Non-pigmented ciliary epithelial cell (primary cell): ENCODE data around the gene TPI1.
"Not testable (repeated sequence)": the region's sequence is repeated elsewhere in the genome, so short reads cannot be mapped to it uniquely, and the experiment has no call there.

Source experiments
- DNase-seq: peaks from one replicate; pipeline ENCODE4 v3.0.0-alpha.2; 2010; ENCODE audit warnings: low read depth

The TPI1 gene

DNA sequence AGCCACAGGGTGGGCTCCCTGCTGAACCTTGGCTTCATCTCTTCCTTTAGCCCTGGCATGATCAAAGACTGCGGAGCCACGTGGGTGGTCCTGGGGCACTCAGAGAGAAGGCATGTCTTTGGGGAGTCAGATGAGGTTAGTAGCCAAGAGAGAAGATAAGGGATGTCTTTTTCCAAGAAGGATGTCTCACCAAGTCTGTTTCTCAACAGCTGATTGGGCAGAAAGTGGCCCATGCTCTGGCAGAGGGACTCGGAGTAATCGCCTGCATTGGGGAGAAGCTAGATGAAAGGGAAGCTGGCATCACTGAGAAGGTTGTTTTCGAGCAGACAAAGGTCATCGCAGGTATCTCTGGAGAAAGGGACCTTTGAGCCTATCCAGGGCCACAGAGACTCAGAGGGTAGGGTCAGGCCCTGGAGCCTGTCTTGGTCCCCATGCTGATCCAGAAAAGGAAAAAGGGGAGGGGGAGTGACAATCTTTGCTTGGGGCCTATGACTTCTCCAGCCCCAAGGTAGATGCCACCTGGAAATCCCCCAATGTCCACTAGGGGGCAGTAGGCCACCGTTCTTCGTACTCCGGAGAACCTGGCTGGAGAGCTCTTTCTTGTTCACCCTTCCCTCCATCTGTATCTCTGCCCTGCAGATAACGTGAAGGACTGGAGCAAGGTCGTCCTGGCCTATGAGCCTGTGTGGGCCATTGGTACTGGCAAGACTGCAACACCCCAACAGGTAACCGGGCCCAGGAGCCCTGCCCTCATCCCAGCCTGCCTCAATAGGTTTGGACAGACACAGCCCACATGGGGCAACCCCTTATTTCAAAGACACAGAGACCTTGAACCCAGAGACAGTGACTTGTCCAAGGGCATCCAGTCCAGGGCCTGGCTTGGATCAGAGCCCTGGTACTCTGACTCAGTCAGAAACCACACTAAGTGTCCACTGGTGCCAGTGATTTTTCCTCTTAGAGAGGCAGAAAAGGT lies 2.0 kb downstream of the TPI1 start:
- no peak for DNase-seq

DNA sequence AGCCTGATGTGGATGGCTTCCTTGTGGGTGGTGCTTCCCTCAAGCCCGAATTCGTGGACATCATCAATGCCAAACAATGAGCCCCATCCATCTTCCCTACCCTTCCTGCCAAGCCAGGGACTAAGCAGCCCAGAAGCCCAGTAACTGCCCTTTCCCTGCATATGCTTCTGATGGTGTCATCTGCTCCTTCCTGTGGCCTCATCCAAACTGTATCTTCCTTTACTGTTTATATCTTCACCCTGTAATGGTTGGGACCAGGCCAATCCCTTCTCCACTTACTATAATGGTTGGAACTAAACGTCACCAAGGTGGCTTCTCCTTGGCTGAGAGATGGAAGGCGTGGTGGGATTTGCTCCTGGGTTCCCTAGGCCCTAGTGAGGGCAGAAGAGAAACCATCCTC lies 3.0 kb downstream of the TPI1 start:
- not testable (repeated sequence) for DNase-seq

DNA sequence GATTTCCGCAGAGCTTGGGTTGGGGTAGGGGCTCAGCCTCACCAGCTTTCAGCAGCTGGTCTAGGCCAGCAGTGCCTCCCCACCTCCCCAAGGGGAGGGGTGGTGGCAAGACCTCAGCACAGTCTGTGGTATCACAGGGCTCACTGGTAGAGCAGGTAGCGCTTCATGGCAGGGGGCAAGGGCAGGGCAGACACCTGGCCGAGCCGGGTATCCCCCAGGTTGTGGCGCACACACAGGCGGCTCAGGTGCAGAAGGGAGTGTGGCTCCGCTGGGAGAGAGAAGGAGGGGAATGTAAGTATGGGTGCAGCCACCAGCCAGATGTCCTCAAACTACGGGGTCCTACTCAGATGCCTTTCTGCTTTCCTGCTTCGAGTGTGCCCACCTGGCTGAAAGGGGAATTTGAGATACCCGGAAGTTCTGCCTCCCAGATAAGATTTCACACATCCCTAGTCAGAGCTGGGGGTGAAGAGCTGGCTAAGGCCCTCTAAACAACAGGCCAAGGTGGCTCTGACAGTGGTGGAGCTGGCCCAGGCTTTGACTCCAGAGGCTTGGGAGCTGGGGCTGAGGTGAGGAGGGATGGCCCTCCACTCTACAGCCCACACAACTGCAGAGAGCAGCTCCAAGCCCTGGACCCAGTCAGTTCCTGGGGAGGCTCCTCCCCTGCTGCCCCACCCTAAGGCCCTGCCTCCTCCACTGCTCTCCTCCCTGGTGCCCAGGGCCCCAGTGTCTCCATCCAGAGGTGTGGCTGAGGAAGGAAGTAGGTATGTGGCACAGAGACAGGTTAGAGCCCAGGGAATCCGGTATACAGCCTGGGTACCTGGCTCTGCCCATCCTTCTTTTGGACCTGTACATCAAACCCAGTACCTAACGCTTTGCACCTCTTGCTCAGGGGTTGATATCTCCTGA lies 4.0 kb downstream of the TPI1 start:
- DNase-seq: no peak

DNA sequence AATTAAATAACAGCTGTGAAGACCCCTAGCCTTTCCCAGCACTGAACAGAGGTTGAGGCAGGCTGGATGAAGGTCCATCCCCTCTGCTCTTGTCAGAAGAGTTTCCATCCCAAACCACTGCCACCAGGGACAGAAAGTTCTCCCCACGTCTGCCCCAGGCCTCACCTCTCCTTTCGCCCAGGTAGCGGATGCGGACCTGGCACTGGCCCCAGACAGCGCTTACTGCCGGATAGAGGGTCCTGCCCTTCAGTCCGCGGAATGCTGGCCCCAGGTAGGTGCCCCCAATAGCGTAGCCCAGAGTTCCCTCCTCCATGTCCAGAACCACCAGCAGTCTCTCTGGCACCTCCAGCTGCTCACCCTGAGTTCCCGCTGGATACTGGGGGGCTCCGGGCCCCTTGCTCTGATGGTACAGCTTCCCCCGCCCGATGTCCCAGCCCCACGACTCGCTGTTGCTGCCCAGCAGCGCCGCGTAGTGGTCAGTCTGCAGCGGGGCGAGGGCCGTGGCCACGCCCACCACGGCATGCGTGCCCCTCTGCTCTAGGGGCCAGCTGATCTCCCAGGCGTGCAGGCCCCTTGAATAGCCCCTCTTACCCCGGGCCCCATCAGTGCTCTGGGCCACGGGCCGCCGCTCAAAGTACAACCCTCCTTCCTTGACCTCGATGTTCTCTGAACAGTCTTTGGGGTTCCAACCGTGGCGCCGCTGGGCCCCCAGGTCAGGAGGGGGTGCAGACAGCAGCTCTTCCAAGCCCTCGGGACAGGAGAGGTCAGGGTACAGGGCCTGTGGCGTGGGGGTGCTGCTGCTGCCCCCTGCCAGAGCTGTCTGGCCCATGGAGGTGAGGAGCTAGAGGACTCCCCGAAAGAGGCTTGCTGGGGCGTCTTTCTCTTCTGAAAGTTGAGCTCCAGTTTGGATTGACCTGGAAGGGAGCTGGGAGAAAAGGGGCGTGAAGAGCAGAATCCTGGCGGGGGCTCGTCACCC lies 5.0 kb downstream of the TPI1 start:
- no peak for DNase-seq

DNA sequence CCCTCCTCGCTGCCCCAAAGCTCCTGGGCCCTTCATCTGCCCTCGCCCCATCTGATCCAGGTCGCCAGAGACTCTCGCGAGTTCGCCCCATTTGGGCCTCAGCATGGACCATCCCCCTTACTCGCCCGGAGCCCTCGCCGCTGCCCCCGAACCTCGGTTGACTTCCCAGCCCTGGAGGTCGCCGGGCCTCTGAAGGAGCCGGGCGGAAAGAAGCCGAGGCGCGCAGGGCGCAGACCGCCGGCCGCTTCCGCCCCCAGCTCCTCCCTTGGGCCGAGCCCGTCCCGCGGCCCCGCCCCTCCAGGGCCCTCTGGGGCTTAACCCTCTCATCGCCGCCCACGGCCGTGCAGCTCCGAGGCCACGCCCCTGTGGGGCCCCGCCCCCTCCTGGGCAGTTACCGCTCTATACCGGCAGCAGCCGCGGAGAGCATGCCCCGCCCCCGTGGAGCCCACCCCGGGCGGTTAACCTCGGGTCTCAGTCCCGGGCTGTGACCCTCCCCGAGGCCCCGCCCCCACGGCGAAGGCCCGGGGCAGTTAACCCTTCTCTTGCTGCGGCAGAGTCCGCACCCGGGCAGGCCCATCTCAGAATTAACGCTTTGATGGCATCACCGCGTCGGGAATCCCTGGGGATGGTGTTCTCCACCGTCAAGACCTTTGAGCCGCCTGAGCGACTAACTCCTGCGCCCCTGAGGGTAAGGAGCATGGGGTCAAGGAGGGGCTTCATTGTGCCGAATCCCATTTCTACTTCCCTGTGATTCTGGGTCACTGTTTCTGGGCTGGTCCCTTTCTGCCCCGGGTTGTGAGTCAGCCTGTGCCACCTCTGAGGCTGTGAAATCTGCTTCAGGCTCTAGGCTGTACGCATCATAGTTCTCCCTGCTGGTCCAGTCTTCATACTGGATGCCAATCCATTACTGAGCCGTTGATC lies 6.0 kb downstream of the TPI1 start, which contains the start of gene SPSB2:
SPSB2 (minus strand) TSS at position 210 of the 921 bp plus-strand sequence. CDS start 402 bp downstream, outside the sequence.
- DNase-seq: no peak

DNA sequence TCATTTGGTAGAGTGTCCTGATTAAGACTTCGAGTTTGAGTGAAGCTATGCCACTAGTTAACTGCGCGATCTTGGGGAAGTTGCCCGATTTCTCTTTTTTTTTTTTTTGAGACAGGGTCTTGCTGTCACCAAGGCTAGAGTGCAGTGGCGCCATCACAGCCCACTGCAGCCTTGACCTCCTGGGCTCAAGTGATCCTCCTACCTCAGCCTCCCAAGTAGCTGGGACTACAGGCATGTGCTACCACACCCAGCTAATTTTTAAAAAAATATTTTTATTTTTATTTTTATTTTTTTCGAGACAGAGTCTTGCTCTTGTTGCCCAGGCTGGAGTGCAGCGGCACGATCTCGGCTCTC lies 6.7 kb downstream of the TPI1 start:
- not testable (repeated sequence) for DNase-seq

DNA sequence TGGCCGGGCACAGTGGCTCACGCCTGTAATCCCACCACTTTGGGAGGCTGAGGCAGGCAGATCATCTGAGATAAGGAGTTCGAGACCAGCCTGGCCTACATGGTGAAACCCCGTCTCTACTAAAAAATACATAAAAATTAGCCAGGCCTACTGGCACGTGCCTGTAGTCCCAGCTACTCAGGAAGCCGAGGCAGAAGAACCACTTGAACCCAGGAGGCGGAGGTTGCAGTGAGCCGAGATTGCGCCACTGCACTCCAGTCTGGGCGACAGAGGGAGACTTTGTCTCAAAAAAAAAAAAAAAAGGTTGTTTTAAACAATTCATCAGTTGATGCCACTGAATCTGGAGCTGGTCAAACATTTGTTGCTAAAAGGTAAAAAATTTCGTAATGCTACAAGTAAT lies 12.5 kb downstream of the TPI1 start:
- not testable (repeated sequence) for DNase-seq

DNA sequence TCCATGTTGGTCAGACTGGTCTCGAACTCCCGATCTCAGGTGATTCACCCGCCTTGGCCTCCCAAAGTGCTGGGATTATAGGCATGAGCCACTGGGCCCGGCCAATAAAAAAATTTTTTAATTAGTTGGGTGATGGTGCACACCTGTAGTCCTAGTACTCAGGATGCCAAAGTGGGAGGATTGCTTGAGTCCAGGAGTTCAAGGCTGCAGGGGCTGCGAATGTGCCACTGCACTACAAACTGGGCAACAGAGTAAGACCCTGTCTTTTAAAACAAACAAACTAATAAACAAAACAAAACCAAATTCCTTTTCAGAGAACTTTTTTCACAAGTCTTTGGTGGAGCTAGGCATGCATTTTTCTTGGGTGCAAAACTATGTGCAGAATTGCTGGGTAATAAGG lies 15.9 kb downstream of the TPI1 start:
- DNase-seq: no peak

DNA sequence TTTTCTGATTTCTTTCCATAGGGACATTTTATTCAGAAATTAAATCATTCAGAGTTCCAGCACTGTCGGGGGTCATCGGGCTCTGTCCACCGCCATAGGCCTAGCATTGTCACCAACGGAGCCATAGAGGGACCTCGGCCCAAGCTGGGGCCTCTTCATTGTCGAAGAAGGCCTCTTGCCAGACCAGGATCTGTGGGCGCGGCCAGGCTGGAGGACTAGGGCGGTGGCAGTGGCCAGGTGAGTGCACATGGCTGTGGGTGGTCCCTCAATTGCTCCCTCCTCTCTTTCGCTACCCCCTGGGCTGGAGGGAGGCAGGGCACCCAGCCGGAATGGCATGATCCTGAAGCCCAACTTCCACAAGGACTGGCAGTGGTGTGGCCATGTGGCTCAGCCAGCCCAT lies 16.4 kb downstream of the TPI1 start:
- no peak for DNase-seq

DNA sequence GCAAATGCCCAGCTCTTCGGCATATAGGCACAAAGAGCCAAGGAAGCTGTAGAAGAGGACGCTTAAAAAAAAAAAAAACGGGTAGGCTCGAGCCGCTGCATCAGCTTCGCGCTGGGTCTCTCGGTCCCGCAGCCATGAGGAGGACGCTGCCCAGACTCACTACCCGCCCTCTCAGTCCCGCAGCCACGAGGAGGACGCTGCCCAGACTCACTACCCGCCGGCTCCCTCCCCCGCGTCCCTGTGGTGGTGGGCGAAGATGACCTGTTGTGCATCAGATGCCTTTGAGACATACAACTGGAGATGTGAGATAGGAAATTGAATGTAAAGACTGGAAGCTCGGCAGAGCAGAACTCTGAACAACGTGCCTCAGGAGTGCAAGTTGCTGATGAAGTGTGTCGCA lies 17.2 kb downstream of the TPI1 start:
- no peak for DNase-seq

DNA sequence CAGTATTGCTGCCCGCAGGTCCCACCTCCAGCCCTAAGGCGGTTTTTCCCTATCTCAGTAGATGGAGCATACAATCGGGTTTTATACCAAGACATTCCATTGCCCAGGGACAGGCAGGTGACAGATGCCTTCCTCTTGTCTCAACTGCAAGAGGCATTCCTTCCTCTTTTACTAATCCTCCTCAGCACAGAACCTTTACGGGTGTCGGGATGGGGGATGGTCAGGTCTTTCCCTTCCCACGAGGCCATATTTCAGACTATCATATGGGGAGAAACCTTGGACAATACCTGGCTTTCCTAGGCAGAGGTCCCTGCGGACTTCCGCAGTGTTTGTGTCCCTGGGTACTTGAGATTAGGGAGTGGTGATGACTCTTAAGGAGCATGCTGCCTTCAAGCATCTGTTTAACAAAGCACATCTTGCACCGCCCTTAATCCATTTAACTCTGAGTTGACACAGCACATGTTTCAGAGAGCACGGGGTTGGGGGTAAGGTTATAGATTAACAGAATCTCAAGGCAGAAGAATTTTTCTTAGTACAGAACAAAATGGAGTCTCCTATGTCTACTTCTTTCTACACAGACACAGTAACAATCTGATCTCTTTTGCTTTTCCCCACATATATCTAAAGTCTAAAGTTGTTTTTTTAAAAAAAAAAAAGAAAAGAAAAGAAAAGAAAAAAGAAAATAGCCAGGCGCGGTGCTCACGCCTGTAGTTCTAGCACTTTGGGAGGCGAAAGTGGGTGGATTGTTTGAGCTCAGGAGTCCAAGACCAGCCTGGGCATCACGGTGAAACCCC lies 19.1 kb downstream of the TPI1 start:
- DNase-seq: not testable (repeated sequence)

DNA sequence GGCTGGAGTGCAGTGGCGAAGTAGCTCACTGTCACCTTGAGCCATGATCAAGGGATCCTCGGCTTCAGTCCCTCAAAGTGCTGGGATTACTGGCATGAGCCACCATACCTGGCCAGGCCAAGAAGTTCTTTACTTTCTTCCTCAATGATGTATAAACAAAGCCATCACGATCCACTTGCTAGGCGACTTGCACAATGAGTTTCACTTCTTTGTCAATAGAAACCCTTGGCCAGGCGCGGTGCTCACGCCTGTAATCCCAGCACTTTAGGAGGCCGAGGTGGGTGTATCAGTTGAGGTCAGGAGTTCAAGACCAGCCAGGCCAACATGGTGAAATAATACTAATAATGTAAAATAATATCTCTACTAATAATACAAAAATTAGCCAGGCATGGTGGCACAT lies 20.1 kb downstream of the TPI1 start:
- DNase-seq: no peak

DNA sequence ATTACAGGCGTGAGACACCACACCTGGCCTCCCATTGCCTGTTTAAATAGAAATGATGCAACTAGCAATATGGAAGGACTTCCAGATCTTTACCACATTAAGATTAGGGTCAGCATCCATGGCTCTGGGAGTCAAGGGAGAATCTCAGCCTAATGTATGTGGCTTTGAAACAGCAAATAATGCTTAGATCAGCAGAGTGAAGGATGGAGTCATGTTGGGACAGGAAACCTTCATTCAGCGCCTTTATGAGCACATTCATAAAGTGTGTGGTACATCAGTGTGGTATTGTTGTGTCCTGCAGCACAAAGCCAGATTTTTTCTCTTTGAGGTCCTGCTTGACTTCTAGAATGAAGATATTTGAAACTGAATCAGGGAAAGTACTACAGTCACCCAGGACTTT lies 21.0 kb downstream of the TPI1 start:
- no peak for DNase-seq

DNA sequence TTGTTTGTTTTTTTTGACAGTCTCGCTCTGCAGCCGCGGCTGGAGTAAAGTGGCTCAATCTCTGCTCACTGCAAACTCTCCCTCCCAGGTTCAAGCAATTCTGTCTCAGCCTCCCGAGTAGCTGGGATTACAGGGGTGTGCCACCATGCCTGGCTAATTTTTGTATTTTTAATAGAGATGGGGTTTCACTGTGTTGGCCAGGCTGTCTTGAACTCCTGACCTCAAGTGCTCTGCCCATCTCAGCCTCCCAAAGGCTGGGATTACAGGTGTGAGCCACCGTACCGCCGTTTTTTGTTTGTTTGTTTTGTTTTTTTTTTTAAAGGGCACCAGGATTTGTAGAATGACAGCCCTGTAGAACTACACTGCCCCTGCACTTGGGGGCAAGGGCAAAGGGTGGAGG lies 21.5 kb downstream of the TPI1 start:
- not testable (repeated sequence) for DNase-seq

DNA sequence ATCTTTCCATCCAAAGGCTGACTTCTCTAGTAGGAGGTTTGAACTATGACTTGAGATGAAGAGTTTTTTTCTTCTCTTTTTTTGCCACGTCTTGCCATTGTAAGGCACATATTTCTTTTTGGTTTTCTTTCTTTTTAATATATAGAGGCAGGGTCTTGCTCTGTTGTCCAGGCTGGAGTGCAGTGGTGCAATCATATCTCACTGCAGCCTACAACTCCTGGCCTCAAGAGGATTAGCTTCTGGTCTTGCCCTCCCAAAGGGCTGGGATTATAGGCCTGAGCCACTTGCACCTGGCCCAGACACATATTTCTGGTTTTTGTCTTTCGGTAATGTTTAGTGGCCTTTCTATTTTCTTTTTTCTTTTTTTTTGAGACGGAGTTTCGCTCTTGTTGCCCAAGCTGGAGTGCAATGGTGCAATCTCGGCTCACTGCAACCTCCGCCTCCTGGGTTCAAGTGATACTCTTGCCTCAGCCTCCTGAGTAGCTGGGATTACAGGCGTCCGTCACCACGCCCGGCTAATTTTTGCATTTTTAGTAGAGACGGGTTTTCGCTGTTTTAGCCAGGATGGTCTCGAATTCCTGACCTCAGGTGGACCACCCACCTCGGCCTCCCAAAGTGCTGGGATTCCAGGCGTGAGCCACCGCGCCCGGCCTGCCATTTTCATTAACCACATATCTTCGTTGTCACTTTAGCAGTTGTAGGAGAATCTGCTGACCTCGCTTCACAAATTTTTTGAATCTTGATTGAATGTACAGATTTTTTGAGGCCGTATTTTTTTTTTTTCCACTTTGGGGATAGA lies 22.6 kb downstream of the TPI1 start:
- not testable (repeated sequence) for DNase-seq

DNA sequence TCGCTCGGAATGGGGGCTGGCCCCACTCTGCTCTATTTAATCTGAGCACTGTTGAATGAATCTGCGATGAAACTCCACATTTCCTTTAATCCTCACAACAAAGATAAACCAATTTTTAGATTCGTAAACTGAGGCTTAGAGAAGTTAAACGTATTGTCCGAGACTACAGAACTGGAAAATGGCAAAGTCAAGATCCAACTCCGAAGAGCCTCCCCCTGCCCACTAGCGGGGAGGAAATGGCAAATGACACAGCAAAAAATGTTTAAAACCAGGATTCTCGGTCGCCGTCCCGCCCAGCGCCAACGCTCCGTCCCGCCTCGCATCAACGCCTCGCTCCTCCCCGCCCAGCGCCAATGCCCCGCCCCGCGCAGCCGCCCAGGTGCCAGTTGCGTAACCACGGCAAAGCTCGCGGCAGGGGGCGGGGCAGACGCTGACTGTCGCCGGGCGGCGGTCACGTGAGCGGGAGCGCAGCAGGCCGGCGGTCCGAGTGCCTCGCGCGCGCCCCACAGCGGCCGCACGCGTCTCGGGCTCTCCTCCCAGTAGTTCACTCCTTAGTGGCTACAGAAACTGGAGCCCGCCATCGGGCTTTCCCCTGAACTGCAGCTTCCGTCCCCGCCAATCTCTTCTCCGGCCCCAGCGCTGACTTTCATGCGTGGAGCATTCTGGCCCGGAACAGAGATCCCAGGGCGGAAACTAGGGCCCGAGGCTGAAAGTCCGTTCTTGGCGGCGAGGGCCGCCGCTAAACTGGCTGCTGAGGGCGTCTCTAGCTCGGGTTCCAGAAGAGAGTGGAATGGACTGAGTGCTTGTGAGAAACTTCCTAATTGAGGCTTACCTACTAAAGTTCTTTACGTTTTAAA lies 23.7 kb downstream of the TPI1 start:
- DNase-seq: peak; percentile 67

DNA sequence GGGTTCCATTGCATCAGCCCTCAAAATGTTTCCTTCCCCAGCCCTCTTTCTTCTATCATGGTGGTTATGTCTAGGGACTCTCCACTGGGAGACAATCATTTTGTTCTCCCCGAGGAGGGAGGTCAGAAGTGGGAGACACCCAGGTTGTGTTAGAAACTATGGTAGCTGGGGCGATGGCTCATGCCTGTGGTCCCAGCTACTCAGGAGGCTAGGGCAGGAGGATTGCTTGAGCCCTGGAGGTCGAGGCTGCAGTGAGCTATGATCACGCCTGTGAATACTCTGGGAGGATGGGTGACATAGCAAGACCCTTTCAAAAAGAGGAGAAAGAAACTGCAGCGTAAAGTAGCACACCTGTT lies 24.3 kb downstream of the TPI1 start:
- no peak for DNase-seq

DNA sequence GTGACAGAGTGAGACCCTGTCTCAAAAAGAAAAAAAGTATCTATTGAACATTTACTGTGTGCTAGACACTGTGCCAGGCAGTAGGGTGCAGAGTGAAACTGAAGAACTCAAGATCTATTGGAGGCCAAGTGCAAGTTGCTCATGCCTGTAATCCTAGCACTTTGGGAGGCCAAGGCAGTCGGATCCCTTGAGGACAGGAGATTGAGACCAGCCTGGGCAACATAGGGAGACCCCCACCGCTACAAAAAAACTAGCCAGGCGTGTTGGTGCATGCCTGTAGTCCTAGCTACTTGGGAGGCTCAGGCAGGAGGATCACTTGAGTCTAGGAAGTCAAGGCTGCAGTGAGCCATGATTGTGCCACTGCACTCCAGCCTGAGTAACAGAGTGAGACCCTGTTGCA lies 25.4 kb downstream of the TPI1 start:
- DNase-seq: not testable (repeated sequence)
